Measurements from ENCODE around the gene BMS1.

DNA sequence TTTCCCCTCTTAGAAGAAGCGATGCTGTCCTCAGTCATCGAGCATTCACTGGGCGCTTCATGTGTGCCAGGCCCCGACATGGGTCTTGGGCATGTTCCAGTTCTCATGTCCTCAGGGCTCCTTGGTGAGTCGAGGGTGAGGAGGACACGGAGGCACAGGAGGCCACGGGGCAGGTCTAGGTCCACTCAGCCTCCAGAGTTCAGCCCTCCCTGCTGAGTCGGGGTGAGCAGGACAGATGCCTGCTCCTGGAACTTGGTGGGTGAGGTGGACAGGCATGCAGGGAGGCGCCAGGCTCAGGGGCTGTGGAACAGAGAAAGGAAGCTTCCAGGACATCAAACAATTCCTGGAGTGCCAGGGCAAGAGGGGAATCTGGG lies 87.4 kb downstream of the BMS1 start:
- TF ChIP-seq POLR2A (IDR thresholded peaks at IDR 0.05; ENCODE audit: low read length) (no peak), GATA1 (IDR thresholded peaks at IDR 0.05; ENCODE audit: low read depth, low read length) (no peak)

Measured in erythroblast (primary cell).